GM12878 (cell line): ENCODE results near the gene ZNF407. TPM values are rescaled to one million over a fixed set of nuclear protein-coding genes. Genes with fewer than 3 reads are reported as not detected.

Experiments
- ATAC-seq: fragments of 200-7000 bp; cut with Tn5 transposase; 3 replicates; pipeline ENCODE4 v1.9.1; 2020; ENCODE audit warnings: mild to moderate bottlenecking, moderate library complexity
- BruUV-seq: library from RNA; stranded (reverse); fragments of 400-500 nt; replicated peaks from 2 replicates; lab custom pipeline; 2021; lab: Mats Ljungman, UMichigan
- CTCF ChIA-PET: fragments of 300-600 bp; sonication (Branson Sonifier 250); formaldehyde crosslinking; extraction: SDS; loops from one replicate; lab custom pipeline; 2021; ENCODE audit warnings: inconsistent platforms; lab: Yijun Ruan, JAX
- POLR2A ChIA-PET: fragments of 350-600 bp; formaldehyde crosslinking; extraction: SDS; loops from one replicate; lab custom pipeline; 2021; ENCODE audit warnings: inconsistent platforms; lab: Charles Lee
- RAD21 ChIA-PET: fragments of 300-600 bp; sonication (Branson Sonifier 250); formaldehyde crosslinking; loops from one replicate; lab custom pipeline; 2023; ENCODE audit warnings: antibody characterized with exemption; ENCODE audit not compliant: unreplicated experiment; lab: Charles Lee
- SMC1A ChIA-PET: fragments of 300-600 bp; sonication (Branson Sonifier 250); formaldehyde crosslinking; loops from one replicate; lab custom pipeline; 2023; ENCODE audit not compliant: unreplicated experiment, uncharacterized antibody; lab: Charles Lee
- DNase-seq: peaks from one replicate; pipeline ENCODE4 v3.0.0-alpha.2; 2011; ENCODE audit warnings: low read depth, low spot score
- FAIRE-seq: peaks from 3 replicates; lab custom pipeline; 2011; peaks lifted over from hg19 to GRCh38; lab: Jason Lieb, UNC
- H2AFZ ChIP-seq: 2 replicates; pipeline ENCODE4 v1.6.0; 2011; ENCODE audit warnings: low read depth, low read length, control low read depth; ENCODE audit not compliant: control insufficient read depth
- H3K27ac ChIP-seq: 2 replicates; pipeline ENCODE4 v1.5.1; 2011; ENCODE audit warnings: control low read depth; ENCODE audit not compliant: control insufficient read depth, insufficient read depth
- H3K27me3 ChIP-seq, 2 experiments: replicated peaks in 1 of 2; 2 replicates each; pipeline versions ENCODE4 v1.6.0 to v1.6.1; 2011; ENCODE audit warnings: low read length in 1 of 2; ENCODE audit not compliant: control insufficient read depth in 2 of 2, insufficient read depth in 2 of 2
- H3K36me3 ChIP-seq, 2 experiments: 2 replicates each; pipeline ENCODE4 v1.5.1; 2011; ENCODE audit warnings: low read length in 1 of 2; ENCODE audit not compliant: control insufficient read depth in 2 of 2, insufficient read depth in 2 of 2
- H3K4me1 ChIP-seq: 2 replicates; pipeline ENCODE4 v1.6.1; 2011; ENCODE audit warnings: mild to moderate bottlenecking, low read length, moderate library complexity, mixed read lengths; ENCODE audit not compliant: control insufficient read depth, insufficient read depth
- H3K4me2 ChIP-seq: 2 replicates; pipeline ENCODE4 v1.6.0; 2011; ENCODE audit warnings: control low read depth; ENCODE audit not compliant: control insufficient read depth, insufficient read depth
- H3K4me3 ChIP-seq: fragments of 200-600 bp; sonication (generic); 2 replicates; pipeline ENCODE4 v1.5.1; 2016
- H3K79me2 ChIP-seq: 2 replicates; pipeline ENCODE4 v1.6.0; 2011; ENCODE audit warnings: low read length; ENCODE audit not compliant: control insufficient read depth, insufficient read depth
- H3K9ac ChIP-seq: 2 replicates; pipeline ENCODE4 v1.8.0; 2011; ENCODE audit warnings: low read length, control low read depth, mixed read lengths; ENCODE audit not compliant: control insufficient read depth, insufficient read depth
- H3K9me3 ChIP-seq: replicated peaks from 3 replicates; pipeline ENCODE4 v1.5.1; 2011; ENCODE audit warnings: mild to moderate bottlenecking, low read length; ENCODE audit not compliant: control insufficient read depth, insufficient read depth
- H4K20me1 ChIP-seq: 2 replicates; pipeline ENCODE4 v1.6.0; 2011; ENCODE audit not compliant: control insufficient read depth, insufficient read depth
- CHD1 ChIP-seq: IDR thresholded peaks from 2 replicates; pipeline ENCODE4 v1.6.1; 2012; ENCODE audit warnings: low read depth, low read length, improper control_type of control experiment
- HCFC1 ChIP-seq: fragments of 150-350 bp; IDR thresholded peaks from 2 replicates; pipeline ENCODE4 v1.6.1; 2014; ENCODE audit warnings: low read length
- IRF5 ChIP-seq: fragments of 450-650 bp; IDR thresholded peaks from 2 replicates; pipeline ENCODE4 v1.6.1; 2017; ENCODE audit warnings: borderline replicate concordance
- NFXL1 ChIP-seq: fragments of 450-650 bp; IDR thresholded peaks from 2 replicates; pipeline ENCODE4 v1.6.1; 2017; ENCODE audit warnings: antibody characterized with exemption, mild to moderate bottlenecking, borderline replicate concordance
- NFYA ChIP-seq: IDR thresholded peaks from 2 replicates; pipeline ENCODE4 v1.6.1; 2011; ENCODE audit warnings: low read depth, mild to moderate bottlenecking, low read length, improper control_type of control experiment, borderline replicate concordance
- RELA ChIP-seq: fragments of 450-650 bp; IDR thresholded peaks from 2 replicates; pipeline ENCODE4 v1.8.0; 2014; ENCODE audit warnings: borderline replicate concordance; ENCODE audit not compliant: partially characterized antibody
- RELB ChIP-seq: fragments of 450-650 bp; IDR thresholded peaks from 2 replicates; pipeline ENCODE4 v1.6.1; 2017; ENCODE audit warnings: low read depth, mild to moderate bottlenecking, moderate library complexity
- SIX5 ChIP-seq: IDR thresholded peaks from 2 replicates; pipeline ENCODE4 v1.6.1; 2011; ENCODE audit warnings: mild to moderate bottlenecking, low read depth, low read length, moderate library complexity; ENCODE audit not compliant: severe bottlenecking
- TAF1 ChIP-seq: IDR thresholded peaks from 2 replicates; pipeline ENCODE4 v1.6.1; 2011; ENCODE audit warnings: mild to moderate bottlenecking, low read depth, low read length, borderline replicate concordance
- USF2 ChIP-seq: IDR thresholded peaks from 2 replicates; pipeline ENCODE4 v1.6.1; 2011; ENCODE audit warnings: low read depth, low read length, improper control_type of control experiment, borderline replicate concordance
- ZZZ3 ChIP-seq: IDR thresholded peaks from 2 replicates; pipeline ENCODE4 v1.6.1; 2011; ENCODE audit warnings: low read depth; ENCODE audit not compliant: control insufficient read depth, insufficient read length
- WGBS: methylation state at CpG from one replicate; pipeline ENCODE4 v1.1.6; 2016; ENCODE audit warnings: low lambda C conversion rate; ENCODE audit not compliant: insufficient replicate concordance, insufficient coverage; ENCODE audit errors: missing lambda C conversion rate; 5-methylcytosine and 5-hydroxymethylcytosine counted together
- in situ Hi-C: fragments of 300-500 bp; cut with MboI; formaldehyde crosslinking; loops from 9 replicates; pipeline ENCODE4 v1.14.3; 2018; ENCODE audit warnings: mixed read lengths
- intact Hi-C: fragments of 100-400 bp; cut with micrococcal nuclease; formaldehyde crosslinking; loops from one replicate; pipeline ENCODE4 v1.14.2; 2022; ENCODE audit not compliant: unreplicated experiment
- polyA plus RNA-seq, 11 experiments: library from polyadenylated mRNA; depleted of rRNA in 4 of 11; unstranded in 6 of 11; stranded (reverse) in 5 of 11; fragments of >200 nt; fragmentation: Nextera tagmentation in 4 of 11; fragmentation: Illumina TruSeq in 1 of 11; extraction: Ambion mirVana in 4 of 11; extraction: Trizol in 1 of 11; gene quantifications; 1 replicate in 1 of 11; 2 replicates in 10 of 11; pipeline versions ENCODE4 v1.2.1 to v1.2.3, GENCODE V29; 2011 to 2016; ENCODE audit warnings: inconsistent platforms in 2 of 11, missing spikeins in 2 of 11, low read depth in 1 of 11
- total RNA-seq, 4 experiments: library from RNA; depleted of rRNA in 3 of 4; stranded (reverse); fragments of >200 nt in 3 of 4; fragmentation: Illumina TruSeq in 1 of 4; extraction: Trizol in 1 of 4; gene quantifications; 2 replicates each; pipeline versions ENCODE4 v1.2.1 to v1.2.3, GENCODE V29; 2013 to 2021

ZNF407 gene
- total and polyA plus RNA-seq, 10 of the 15 experiments (the other 5 are each of a cell fraction or from before 2014, with no cell fraction given): 0.69 to 11.6 (median 5.3) TPM

GRCh38 chr18:74775239-74775638 lies 177.6 kb downstream of the ZNF407 start:
- no peak overlapping the region for H3K9ac ChIP-seq
- DNase-seq (no peak), FAIRE-seq (no peak), ATAC-seq (no peak)
- RAD21 ChIA-PET: no interaction called here
- POLR2A ChIA-PET: no interaction called here
- no peaks in the 10 kb centered on the region; the same call in 2 of the 3 replicates for H3K9me3 ChIP-seq
- in situ Hi-C loops (no loop called here), intact Hi-C loops (no loop called here)
- BruUV-seq: no TSS peak
- no peaks in the 10 kb centered on the region for H3K27me3 ChIP-seq
- H4K20me1 ChIP-seq: no peaks in the 10 kb centered on the region
- H3K27ac ChIP-seq: no peak overlapping the region
- peaks cover 12% of the 10 kb centered on the region for H3K4me1 ChIP-seq
- H3K79me2 ChIP-seq: no peaks in the 10 kb centered on the region
- WGBS: 96% methylated on average over 3 of the region's 3 CpGs
- H3K36me3 ChIP-seq: no peaks in the 10 kb centered on the region
- H3K4me3 ChIP-seq: no peak overlapping the region
- CTCF ChIA-PET: interaction anchor here (0.6 kb wide), 1 partner anchor 964 kb away, joined by 3 read pairs; no protein-coding TSS in a partner anchor
- SMC1A ChIA-PET: interaction anchor here (1.0 to 1.2 kb wide), 2 partner anchors 14 to 21 kb away, joined by 3 read pairs; no protein-coding TSS in a partner anchor
- TF ChIP-seq ZZZ3: no peak
- no peak for TF ChIP-seq CHD1
- TF ChIP-seq HCFC1: no peak
- TF ChIP-seq TAF1: no peak
- no peak for TF ChIP-seq NFXL1
- TF ChIP-seq SIX5: no peak
- H3K4me2 ChIP-seq: no peak overlapping the region
- H2AFZ ChIP-seq: no peak overlapping the region

- Histone ChIP-seq H3K9ac (no peak overlapping the region), H4K20me1 (no peaks in the 10 kb centered on the region), H3K27me3 (no peaks in the 10 kb centered on the region), H3K9me3 (no peaks in the 10 kb centered on the region; the same call in 2 of the 3 replicates), H3K4me2 (no peak overlapping the region), H3K4me3 (no peak overlapping the region), H3K4me1 (peaks cover 12% of the 10 kb centered on the region), H3K27ac (no peak overlapping the region), H3K36me3 (no peaks in the 10 kb centered on the region), H3K79me2 (no peaks in the 10 kb centered on the region), H2AFZ (no peak overlapping the region)
- no peak for DNase-seq
- ChIA-PET POLR2A (no interaction called here), SMC1A (interaction anchor here (0.5 to 1.3 kb wide), 3 partner anchors 15 to 261 kb away, joined by 3 to 4 read pairs (median 3); no protein-coding TSS in a partner anchor), CTCF (interaction anchor here (1.0 kb wide), 1 partner anchor 213 kb away, joined by 3 read pairs; no protein-coding TSS in a partner anchor), RAD21 (interaction anchor here (0.7 kb wide), 1 partner anchor 12 kb away, joined by 4 read pairs; no protein-coding TSS in a partner anchor)
- BruUV-seq: no TSS peak
- WGBS: 89% methylated on average over 6 of the region's 6 CpGs
- no peak for FAIRE-seq
- in situ Hi-C loops (no loop called here), intact Hi-C loops (no loop called here)
- no peak for ATAC-seq
- TF ChIP-seq RELA (no peak), USF2 (no peak), NFYA (no peak), RELB (no peak), NFXL1 (no peak), IRF5 (no peak)
Measured at GRCh38 chr18:74778191-74778847, 180.6 kb downstream of the ZNF407 start.
